CD4-positive, alpha-beta T cell treated with Interleukin-4 for 4 hours (primary cell): ENCODE results near the gene TMEM252.

Experiments used
- DNase-seq: peaks from one replicate; pipeline ENCODE4 v3.0.0-alpha.2; 2020

TMEM252 gene

DNA sequence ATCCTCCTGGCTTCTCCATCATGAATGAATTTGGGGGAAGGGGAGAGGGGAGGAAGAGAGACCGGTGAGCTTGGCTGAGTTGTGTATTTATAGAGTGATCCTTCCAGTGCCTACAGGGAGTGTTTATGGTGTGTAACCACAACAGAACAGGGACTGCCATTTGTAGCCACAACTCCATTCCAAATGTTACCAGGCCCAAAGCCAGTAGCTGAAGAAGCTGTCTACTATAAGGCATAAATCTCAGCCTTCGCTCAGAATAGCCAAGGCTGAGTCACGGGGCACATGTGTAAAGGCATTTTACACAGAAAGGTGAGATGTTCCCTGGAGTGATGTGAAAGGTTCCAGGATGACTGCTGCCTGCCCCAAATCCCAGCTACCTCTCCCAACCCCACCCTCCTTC is 2.5 kb downstream of the TMEM252 start:
- no peak for DNase-seq

DNA sequence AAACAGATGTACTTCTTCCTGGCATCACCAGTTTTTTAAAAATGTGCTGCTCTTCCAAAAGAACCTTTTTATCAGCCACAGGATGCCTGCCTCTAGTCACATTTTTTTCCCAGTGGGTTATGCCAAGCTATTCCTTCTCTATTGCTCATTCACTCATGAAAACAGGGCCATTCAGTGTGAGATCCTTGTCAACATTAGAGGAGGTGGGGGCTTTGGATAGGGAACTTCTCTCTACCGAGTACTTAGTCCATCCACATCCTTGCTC is 3.1 kb downstream of the TMEM252 start:
- DNase-seq, result no peak

DNA sequence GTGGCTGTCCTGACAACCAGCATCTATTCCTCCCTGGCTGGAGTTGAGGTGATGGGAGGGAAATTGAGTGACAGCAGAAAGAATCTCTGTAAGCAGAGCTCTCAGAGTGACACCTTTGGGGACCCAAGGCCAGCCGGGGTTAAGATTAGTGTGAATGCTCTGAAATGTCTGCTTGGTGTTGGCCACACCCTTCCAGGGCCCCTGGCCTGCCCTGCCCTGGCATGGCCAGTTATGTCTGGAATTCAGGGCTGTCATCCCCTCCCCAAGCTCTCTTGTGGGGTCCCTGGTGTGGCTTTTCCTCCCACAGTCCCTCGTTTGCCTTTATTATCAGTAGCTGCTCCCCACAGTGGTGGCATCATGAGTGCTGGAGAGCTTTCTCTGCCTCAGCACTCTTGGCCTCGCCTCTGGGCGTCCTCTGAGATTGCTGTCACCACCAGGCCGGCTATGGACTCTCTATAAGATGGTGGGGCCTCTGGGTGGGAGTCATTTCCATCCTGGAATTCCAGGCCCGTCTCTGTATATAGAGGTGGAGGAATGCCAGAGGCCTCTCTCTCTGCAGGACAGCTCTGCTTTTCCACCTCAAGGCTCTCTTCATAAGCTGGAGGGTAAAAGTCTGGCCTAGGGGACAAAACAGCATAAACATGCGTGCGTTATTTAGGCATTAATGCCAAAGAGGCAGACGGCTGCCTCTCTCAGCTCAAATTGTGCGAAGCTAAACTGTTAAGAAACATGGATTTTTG is 3.6 kb downstream of the TMEM252 start:
- no peak for DNase-seq

DNA sequence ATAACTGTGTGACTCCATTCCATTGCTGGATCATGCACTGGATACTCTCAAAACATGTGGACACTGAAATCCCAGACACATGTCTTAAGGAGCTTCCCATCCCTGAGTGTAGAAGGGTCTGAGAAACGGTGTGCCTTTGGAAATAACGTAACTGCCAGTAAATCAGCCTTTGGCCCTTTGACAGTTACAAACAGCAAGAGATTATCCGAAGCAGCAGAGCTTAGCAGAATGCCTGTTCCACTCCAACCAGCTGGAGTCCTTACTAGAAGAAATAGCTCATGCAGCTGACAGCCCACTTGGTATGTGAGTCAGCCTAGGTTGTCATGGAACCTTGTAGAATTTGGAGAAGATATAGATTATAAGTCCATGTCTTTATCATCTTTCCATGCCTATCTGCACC is 7.0 kb downstream of the TMEM252 start:
- DNase-seq, result no peak

DNA sequence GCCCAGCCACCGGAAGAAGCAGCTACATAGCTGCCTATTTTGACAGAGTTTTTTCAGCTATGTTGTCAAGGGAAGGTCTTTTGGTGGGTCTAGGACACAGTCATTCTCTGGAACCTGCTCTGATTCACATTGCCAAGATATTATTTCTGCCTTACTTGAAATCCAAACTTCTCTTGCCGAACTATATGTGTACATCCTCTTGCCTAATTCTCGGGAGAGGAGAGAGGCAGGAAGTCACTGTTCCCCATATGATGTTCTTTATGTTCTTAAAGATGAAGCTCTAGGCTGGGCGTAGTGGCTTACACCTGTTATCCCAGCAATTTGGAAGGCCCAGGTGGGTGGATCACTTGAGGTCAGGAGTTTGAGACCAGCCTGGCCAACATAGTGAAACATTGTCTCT is 8.6 kb downstream of the TMEM252 start:
- no peak for DNase-seq

DNA sequence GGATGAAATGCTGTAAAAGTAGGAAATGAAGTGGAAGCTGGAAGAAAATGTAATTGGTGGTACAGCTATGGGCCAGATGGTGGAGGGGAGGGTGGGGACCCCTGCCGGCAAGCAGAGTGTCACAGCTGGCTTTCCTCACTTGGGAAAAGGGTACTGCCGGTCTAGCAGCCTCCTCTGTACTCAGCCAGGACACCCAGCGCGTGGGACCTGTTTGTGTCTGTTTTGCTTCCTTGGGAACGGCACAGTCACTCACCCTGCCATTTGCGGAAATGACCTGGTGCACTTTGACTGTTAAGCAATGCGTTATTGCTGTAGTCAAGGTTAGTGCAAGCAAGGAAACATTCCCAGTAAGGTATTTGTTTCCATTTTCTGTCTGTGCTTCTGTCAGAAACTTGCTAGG is 10.1 kb downstream of the TMEM252 start:
- no peak for DNase-seq

DNA sequence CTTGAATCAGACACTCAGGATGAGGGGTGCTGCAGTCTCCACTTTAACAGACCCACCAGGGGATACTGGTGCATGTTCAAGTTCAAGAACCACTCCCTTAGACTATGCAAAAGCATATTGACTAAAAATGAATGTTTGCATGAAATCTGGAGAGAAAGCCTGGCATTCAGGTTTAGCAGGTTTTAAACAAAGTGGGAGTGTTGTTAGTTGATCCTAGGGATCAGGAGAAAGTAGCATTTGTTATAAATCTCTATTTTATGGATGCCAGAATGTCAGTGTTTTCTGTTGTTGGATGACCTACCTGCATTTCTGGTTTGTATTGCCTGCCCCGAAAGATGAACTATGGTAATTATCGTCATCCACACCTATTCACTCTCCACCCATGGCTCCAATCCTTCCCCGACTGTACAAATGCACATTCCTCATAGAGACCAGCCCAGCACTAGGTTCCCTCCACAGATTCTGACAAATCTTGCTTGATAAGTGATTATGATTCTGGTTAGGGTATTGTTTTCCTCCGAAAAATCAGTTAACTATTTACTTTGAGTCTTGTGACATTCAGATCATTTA is 17.2 kb downstream of the TMEM252 start:
- DNase-seq, result no peak

DNA sequence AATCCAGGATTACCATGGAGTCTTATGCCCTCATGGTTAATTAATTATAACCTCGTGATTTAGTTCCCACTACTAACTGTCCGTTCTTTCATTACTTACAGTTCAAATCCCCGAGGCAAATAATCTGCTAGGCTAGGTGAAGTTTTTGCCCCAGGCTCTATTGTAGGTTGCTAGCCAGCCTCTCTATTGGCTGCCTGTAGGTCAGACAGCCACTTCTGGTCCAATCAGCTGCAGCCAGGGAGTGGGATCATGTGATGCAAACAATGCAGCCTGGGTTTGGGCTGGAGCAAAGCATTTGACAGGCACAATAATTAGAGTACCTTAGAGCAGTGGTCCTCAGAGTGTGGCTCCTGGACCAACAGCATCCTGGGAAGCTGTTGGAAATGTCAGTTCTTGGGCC is 17.7 kb downstream of the TMEM252 start:
- DNase-seq, result no peak

DNA sequence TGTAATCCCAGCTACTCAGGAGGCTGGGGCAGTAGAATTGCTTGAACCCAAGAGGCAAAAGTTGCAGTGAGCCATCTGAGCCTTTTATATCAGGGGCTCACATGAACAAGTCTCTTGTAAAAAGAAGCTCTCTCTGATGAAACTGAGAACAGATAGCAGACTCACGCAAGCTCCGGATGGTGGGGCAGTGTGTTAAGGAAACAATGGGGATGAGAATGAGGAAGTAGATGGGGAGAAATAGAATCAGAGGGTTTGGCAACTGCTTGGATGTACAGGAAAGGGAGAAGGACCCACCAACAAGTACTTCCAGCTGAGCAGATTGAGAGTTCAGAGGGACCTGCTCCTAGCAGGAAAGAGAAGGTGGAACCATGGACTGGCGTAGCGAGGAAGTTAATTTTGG is 18.6 kb downstream of the TMEM252 start:
- no peak for DNase-seq

DNA sequence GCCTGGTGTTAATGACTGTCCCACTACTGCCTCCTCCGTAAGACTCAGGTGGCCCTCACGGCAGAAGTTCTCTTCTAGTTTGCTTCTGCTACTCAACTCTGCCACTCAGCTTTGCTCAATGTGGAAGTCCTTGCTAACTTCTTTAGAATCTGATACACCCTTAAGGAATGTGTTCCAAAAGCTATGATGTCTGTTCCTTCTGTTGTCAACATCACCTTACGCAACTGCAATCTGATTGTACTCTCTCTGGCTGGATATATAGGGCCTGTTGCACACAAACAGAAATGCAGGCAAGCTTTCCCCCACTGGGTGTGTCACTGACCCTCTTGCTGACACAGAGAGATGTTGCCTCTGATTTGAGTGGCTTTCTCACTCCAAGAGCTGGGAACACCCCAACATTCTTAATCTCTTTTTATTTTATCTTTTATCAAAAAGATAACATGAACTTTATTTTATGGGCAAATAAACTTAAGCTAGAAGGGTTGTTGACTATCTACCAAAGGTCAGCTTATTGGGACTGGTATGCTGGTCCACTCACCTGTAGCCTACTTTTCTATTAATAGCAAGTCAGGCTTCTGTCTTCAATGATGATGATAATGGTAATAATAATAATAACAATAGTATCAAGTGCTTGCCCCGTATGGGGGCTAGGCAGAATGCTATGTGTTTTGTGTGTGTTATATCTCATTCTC is 25.2 kb downstream of the TMEM252 start:
- no peak for DNase-seq

DNA sequence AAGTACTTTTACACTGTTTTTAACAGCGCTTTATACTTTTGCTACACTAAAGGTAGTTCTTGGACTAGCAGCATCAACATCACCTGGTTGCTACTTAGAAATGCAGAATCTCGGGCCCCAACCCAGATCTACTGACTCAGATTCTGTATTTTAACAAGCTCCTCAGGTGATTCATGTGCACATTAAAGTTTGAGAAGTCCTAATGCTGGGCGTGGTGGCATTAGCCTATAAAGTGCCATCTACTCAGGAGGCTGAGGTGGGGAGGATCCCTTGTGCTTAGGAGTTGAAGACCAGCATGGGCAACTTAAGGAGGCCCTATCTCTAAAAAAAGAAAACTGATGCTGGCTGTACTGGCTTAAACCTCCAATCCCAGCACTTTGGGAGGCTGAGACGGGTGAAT is 26.7 kb downstream of the TMEM252 start:
- DNase-seq, result no peak

DNA sequence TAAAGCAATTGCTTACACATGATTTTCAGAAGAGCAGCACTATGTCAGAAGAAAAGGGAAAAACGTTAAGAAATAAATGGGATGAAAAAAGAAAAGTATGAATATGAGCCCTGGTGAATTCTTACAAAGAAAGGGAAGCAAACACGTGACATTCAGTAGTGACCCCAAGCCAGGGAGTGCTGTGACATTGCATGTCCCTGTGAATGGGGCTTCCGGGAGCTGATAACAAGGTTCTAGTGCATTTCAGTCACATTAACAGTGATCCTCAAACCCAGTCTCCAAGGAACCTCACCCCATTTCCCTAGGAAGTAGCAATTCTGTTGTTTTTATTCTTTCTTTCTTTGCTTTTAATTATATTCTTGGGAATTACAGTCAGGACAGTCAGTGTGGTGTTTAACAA is 27.3 kb downstream of the TMEM252 start:
- DNase-seq, result no peak

DNA sequence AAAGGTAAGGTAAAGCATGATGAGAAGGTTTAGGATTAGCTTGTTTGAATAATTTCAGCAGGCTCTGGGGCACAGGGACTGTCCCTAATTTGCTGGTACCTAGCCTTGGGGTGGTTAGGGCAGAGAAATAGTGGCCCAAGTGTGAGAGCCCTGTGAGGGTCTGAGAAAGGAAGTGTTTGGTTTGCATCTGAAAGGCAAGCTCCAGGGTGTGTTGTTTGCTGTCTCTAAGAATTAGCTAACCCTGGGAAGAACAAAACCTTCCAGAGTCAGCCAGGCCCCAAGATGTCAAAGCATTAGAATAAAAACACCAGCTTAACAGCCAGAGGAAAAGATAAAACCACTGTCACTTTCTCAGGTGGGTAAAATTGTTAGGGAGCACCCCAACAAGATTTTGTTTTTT is 31.0 kb downstream of the TMEM252 start:
- no peak for DNase-seq

DNA sequence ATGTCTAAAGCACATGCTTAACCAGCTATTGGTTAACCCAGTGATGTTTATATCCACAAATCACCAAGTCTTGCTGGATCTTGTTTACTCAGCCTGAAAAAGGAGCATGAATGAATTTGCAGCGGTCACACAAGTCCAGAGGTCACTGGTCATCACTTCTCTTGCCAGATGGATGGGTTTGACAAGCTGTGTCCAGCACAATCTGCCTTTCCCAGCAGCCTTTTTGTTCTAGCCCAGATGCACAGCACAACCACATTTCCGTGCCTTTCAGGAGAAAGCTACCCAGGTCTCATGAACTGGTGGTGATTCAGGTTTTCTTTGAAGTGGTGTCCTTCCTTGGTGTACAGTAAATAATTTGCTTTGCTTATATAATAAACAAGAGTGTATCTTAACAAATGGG is 32.1 kb downstream of the TMEM252 start:
- DNase-seq, result no peak

DNA sequence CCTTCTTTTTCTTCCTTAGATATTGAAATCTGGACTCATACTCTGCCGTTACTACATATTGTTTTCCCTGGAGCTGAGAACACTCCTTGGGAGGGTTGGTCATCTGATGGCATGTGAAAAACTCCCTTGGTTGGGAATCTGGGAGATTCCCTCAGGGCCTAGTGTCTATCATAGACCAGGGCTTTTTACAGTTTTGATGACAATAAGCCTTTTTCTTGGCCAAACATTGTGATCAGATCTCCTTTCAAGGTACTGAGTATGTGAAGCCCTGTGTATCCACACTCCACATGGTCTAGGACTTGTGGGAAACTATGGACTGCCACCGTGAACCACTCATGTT is 32.9 kb downstream of the TMEM252 start:
- no peak for DNase-seq

DNA sequence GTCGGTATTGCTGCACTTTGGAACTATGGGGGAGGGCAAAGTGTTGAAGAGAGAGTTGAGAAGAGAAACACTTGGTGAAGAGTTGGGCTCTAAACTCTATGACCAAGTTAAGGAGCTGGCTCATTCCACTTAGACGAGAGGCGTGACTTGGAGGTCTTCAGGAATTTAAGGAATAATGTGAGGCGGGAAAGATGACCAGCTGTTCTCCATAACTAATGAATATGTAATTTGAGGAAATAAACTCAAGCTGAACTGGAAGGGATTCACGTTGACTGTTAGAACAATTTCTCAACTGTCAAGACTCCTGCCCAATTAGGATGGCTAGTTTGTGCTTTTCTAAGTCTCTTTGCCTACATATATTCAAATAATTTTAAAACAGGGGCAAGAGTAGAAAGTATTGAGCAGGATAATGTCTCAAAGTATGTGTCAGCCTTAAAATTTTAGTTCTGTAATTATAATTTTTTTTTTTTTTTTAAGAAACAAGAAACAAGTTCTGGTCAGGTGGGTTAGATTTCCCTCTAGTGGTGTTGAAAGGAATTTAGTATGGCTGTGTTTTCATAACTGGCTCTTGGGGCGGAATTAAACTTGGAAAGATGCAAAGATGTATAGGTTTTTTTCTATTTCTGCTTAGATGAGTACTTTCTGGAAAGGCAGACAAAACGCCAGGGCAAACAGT is 33.4 kb downstream of the TMEM252 start:
- no peak for DNase-seq

DNA sequence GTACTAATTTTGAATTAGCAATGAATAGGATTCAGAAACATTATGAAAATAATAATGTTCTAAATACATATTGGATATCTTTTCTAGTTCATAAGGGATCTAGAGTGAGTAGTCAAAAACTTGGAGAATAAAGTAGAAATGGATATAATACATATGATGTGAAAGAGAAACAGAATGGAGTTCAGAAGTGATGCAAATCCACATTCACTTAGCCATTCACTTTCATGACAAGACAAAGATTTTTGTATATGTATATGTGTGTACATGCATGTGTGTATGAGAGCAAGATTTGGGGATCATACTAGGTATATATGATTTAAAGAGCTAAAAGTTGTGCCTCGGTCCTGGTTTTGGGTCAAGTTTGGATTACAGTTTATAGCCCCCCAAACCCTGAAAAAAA is 34.1 kb downstream of the TMEM252 start:
- DNase-seq, result no peak

DNA sequence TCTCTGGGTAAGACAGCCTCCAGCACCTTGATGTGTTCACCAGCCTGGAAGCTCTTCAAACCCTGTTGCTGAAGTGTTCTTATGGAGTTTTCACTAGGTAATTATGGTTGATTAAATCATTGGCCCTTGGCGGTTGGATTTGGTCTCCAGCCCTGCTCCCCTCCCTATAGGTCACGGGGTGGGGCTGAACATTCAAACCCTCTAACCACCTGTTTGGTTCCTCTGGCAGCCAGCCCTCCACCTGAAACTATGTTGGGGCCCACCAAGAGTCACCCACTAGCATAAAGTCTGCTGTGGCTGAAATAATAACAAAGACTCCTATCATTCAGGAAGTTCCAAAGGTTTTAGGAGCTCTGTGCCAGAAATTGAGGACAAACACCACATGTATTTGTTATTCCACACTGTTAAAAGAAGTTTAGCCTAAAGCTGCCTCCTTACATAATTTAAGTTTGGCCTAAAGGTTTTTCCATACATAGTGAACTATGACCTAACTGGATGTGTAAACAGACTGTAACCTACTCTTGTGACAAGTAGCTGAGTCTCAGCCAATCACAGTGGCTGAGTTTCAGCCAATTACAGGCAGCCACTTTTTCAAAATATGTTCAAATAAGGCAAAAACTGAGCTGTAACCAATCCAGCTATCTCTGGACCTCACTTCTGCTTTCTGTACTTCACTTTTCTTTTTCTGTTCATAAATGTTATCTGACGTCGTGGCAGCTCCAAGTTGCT is 34.8 kb downstream of the TMEM252 start:
- no peak for DNase-seq

DNA sequence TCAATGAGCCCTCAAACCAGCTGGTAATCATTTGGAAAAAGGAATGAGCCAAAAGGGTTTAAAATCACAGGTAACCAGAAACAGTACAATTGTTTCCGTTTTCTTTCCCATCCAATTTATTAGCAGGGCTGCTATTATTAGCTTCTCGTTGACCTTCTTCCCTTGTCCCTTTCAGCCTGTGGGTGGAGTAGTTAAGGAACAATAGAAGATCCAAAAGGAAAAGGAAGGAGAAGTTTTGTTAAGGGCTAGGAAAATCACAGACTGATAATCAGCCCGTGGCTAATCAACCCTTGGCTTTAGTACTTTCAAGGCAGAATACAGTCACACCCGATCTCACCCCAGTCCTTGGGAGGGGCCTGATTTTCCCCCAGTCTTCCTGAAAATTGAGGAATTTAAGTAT is 38.4 kb downstream of the TMEM252 start:
- no peak for DNase-seq

DNA sequence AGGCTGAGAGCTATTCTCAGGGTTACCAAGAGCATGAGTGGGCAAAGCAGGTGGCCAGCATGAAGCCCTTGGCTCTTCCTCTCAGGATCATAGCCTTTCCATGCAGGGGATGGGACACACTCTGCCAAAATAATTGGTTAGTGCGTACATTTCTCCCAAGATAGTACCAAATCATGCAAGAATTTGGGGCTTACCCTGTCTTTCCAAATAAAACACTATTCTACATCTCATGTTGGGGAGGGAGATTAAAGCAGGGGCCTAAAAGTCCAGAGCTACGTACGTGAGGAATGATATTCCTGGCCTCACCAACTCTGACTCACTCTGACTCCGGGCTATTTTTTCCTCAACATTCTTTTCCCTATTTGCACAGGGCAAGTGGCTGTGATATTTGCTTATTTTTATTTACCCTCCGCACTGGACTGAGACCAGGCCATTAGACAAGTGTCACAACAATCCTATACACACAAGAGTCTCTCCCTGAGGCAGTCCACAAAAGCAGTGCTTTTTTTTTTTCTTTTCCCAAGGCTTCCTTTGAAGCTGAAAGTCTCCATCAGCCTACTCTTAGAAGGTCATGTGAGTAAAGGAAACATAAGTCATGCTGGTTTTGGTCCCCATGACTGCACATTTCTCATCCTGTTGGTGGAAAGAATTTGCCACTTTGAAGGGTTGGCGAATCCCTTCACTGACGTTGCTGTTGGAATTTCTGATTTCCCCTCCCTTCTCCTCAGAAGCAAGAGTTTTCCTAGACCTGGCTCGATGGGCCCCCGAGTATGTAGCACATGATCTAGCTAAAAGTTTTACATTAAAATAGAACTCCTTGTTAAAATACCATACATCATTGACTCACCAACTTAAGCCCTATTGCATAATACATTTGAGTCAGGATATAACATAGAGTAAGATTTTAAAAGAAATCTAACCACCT is 40.0 kb downstream of the TMEM252 start:
- no peak for DNase-seq

DNA sequence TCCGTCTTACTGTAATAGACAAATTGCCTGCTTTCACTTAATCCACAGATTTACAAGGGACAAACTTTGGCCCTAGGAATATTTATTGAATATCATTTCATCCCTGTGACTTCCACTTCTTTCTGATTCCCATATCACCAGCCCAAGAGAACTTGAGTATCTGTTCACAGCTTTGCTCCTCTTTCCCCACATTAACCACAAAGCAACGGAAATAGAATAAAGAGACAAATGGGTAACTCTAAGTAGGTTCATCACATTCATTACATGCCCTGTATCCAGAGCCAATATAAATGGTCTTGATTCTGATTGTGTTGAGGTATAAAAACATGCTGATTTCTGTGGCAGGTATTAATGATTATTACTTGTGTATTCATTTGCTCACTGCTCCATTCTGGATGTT is 41.9 kb downstream of the TMEM252 start:
- no peak for DNase-seq

DNA sequence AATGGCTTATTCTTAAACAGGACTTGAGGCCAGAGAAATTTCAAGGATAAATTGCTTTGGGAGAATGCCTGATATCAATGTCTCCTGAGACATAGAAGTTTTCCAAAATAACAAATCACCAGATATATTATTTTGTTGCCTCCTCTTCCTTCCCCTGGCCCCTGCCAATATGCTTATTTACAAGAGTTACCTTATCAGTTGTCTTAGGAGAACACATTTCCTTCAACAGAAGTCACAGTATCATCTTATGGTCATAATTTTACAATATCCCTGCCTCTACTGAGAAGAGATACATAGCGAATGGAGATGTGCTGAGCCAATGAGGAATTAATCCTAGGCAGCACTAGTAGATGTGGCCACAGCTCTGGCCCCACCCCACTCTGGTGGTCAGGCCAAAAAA is 43.1 kb downstream of the TMEM252 start:
- no peak for DNase-seq

DNA sequence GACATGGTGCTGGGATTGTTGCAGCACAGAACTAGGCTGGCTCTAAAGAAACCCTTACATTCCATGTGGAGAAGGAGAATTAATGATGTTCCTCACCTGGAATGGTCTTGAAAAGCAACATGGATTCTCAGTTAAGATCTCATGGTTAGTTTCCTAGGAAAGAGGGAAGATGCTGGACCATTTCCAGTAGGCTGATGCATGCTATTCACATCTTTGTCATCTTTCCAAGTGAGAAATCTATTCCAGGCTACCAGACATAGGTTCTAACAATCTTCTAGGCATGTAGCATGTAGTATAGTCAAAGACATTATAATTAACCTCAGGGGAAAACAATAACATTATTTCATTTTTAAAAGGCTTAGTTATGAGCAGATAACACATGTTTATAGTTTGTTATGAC is 44.3 kb downstream of the TMEM252 start:
- no peak for DNase-seq
